ENCODE measurements around the gene PCDHGB4. TPM values are rescaled to one million over a fixed set of nuclear protein-coding genes. Genes with fewer than 3 reads are reported as not detected.

Gene PCDHGB4
- total RNA-seq, 2 donors from 2014 or later, result 6.7 to 9.9 TPM

- intact Hi-C loops (cut with DNase I), result no loop called here
- Histone ChIP-seq H3K4me3 (no peak overlapping the region), H3K27ac (no peak overlapping the region), H3K27me3 (replicated peaks; ENCODE audit: insufficient read depth) (peaks cover 19% of the 10 kb centered on the region), H3K9me3 (no peaks in the 10 kb centered on the region), H3K4me1 (replicated peaks) (no peaks in the 10 kb centered on the region), H3K36me3 (no peaks in the 10 kb centered on the region)
- no peak for DNase-seq (ENCODE audit: low spot score)
- 35% methylated on average over 15 of the region's 15 CpGs for WGBS
- TF ChIP-seq, protein P1, sequence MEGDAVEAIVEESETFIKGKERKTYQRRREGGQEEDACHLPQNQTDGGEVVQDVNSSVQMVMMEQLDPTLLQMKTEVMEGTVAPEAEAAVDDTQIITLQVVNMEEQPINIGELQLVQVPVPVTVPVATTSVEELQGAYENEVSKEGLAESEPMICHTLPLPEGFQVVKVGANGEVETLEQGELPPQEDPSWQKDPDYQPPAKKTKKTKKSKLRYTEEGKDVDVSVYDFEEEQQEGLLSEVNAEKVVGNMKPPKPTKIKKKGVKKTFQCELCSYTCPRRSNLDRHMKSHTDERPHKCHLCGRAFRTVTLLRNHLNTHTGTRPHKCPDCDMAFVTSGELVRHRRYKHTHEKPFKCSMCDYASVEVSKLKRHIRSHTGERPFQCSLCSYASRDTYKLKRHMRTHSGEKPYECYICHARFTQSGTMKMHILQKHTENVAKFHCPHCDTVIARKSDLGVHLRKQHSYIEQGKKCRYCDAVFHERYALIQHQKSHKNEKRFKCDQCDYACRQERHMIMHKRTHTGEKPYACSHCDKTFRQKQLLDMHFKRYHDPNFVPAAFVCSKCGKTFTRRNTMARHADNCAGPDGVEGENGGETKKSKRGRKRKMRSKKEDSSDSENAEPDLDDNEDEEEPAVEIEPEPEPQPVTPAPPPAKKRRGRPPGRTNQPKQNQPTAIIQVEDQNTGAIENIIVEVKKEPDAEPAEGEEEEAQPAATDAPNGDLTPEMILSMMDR (IDR thresholded peaks at IDR 0.05), result no peak
- TF ChIP-seq POLR2A (IDR thresholded peaks at IDR 0.05) (no peak), POLR2AphosphoS5 (IDR thresholded peaks at IDR 0.05) (no peak)
These were observed 26.8 kb upstream of the PCDHGB4 start for GRCh38 chr5:141360685-141361084.

DNA sequence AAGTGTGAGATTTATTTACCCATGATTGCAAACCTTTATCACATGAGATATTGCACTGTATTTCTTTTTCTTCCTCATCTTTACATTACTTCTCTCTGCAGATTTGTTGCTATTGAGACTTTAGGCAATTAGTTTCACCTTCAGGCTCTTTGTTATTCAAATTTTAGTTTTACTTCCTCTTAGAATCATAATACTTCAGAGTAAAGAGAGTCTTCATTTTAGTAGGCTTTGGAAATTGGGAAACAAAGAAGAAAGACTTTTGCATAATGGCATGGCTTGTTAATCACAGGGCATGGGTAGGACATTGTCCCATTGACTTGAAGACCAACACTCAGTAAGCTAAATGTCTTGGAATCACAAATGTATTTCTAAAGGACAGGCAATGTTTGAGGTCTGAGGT is 24.8 kb upstream of the PCDHGB4 start:
- no peak overlapping the region for H3K4me3 ChIP-seq
- peaks cover 23% of the 10 kb centered on the region for H3K27me3 ChIP-seq (replicated peaks; ENCODE audit: insufficient read depth)
- TF ChIP-seq, protein P1 (IDR thresholded peaks at IDR 0.05), result no peak
- TF ChIP-seq POLR2A (IDR thresholded peaks at IDR 0.05), result no peak
- no peak for TF ChIP-seq POLR2AphosphoS5 (IDR thresholded peaks at IDR 0.05)
- intact Hi-C loops (cut with DNase I), result no loop called here
- no peak for DNase-seq (ENCODE audit: low spot score)
- no peaks in the 10 kb centered on the region for H3K36me3 ChIP-seq
- no peak overlapping the region for H3K27ac ChIP-seq
- H3K4me1 ChIP-seq (replicated peaks), result no peaks in the 10 kb centered on the region
- no peaks in the 10 kb centered on the region for H3K9me3 ChIP-seq

DNA sequence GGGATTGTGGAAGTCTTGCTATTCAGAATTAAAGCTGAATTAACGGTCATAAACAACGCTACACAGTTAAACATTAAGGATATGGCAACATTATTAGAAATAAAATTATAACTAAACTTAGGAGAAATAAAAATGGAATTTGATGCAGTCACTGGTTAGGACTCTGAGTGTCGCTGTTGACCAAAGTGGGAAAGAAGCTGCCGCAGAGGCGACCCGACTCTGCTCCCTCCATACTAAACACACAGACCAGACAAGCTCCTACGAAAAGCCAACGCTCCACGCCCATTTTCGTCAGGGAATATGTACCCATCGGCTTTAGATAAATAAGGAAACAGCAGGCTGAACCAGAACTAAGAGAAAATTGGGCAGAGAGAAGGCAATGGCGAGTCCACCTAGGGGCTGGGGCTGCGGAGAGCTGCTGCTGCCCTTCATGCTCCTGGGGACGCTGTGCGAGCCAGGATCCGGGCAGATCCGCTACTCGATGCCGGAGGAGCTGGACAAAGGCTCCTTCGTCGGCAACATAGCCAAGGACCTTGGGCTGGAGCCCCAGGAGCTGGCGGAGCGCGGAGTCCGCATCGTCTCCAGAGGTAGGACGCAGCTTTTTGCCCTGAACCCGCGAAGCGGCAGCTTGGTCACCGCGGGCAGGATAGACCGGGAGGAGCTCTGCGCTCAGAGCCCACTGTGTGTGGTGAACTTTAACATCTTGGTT is 23.4 kb upstream of the PCDHGB4 start, which contains the start of gene PCDHGA5:
TSS of gene PCDHGA5 (plus strand) at position 211 of the 709 bp plus-strand sequence. CDS start at position 380, 169 bp downstream.
- DNase-seq (ENCODE audit: low spot score), result no peak
- Histone ChIP-seq H3K36me3 (no peaks in the 10 kb centered on the region), H3K4me3 (no peak within 1 kb of the TSS), H3K9me3 (no peaks in the 10 kb centered on the region), H3K27ac (no peak within 1 kb of the TSS), H3K4me1 (replicated peaks) (no peaks in the 10 kb centered on the region), H3K27me3 (replicated peaks; ENCODE audit: insufficient read depth) (peaks cover 23% of the 10 kb centered on the region)
- intact Hi-C loops (cut with DNase I), result no loop called here
- no peak for TF ChIP-seq POLR2AphosphoS5 (IDR thresholded peaks at IDR 0.05)
- TF ChIP-seq, protein P1 (IDR thresholded peaks at IDR 0.05), result no peak
- no peak for TF ChIP-seq POLR2A (IDR thresholded peaks at IDR 0.05)
- 10% methylated on average over 34 of the region's 34 CpGs for WGBS

GRCh38 chr5:141366016-141366896 is 21.2 kb upstream of the PCDHGB4 start:
- TF ChIP-seq POLR2AphosphoS5 (IDR thresholded peaks at IDR 0.05) (no peak), POLR2A (IDR thresholded peaks at IDR 0.05) (no peak)
- TF ChIP-seq, protein P1 (IDR thresholded peaks at IDR 0.05), result no peak
- H3K27me3 ChIP-seq (replicated peaks; ENCODE audit: insufficient read depth), result peaks cover 17% of the 10 kb centered on the region
- no peaks in the 10 kb centered on the region for H3K36me3 ChIP-seq
- no peak for DNase-seq (ENCODE audit: low spot score)
- no peaks in the 10 kb centered on the region for H3K4me1 ChIP-seq (replicated peaks)
- no peak overlapping the region for H3K27ac ChIP-seq
- intact Hi-C loops (cut with DNase I), result no loop called here
- no peak overlapping the region for H3K4me3 ChIP-seq
- no peaks in the 10 kb centered on the region for H3K9me3 ChIP-seq
- 20% methylated on average over 31 of the region's 46 CpGs for WGBS
